HepG2 (cell line): ENCODE results near the gene GRIFIN. TPM values are rescaled to one million over a fixed set of nuclear protein-coding genes. Genes with fewer than 3 reads are reported as not detected.

Source experiments
- ATAC-seq: fragments of 200-7000 bp; cut with Tn5 transposase; 3 replicates; pipeline ENCODE4 v1.9.1; 2020; ENCODE audit warnings: mild to moderate bottlenecking, moderate library complexity
- BruUV-seq: library from RNA; stranded (reverse); fragments of 400-500 nt; replicated peaks from 2 replicates; lab custom pipeline; 2021; lab: Mats Ljungman, UMichigan
- CTCF ChIA-PET: fragments of 300-600 bp; formaldehyde crosslinking; extraction: SDS; loops from one replicate; lab custom pipeline; 2021; ENCODE audit warnings: low total read pairs, inconsistent platforms, low intra/inter-chr PET ratio; lab: Yijun Ruan, JAX
- POLR2A ChIA-PET: fragments of 350-600 bp; sonication (Branson Sonifier 250); formaldehyde crosslinking; loops from one replicate; lab custom pipeline; 2020; ENCODE audit warnings: antibody characterized with exemption, inconsistent platforms; lab: Yijun Ruan, JAX
- DNase-seq: peaks from one replicate; pipeline ENCODE4 v3.0.0-alpha.2; 2015; ENCODE audit warnings: low spot score
- FAIRE-seq: peaks from 3 replicates; lab custom pipeline; 2011; peaks lifted over from hg19 to GRCh38; lab: Jason Lieb, UNC
- H2AFZ ChIP-seq: one replicate; pipeline ENCODE4 v1.6.1; 2011; ENCODE audit warnings: low read length, inconsistent platforms
- H3K27ac ChIP-seq: fragments of 300-600 bp; 3 replicates; pipeline ENCODE4 v1.8.0; 2011; ENCODE audit warnings: mixed run types, mild to moderate bottlenecking, mixed read lengths, low read length, inconsistent platforms; ENCODE audit not compliant: insufficient read depth; ENCODE audit errors: extremely low read length
- H3K27me3 ChIP-seq, 2 experiments: fragments of 200-600 bp in 1 of 2; 2 replicates in 1 of 2; 3 replicates in 1 of 2; pipeline versions ENCODE4 v1.6.0 to v1.8.0; 2011; ENCODE audit warnings: low read length in 2 of 2, mild to moderate bottlenecking in 2 of 2, moderate library complexity in 2 of 2, inconsistent platforms in 1 of 2; ENCODE audit not compliant: insufficient read depth in 2 of 2, control insufficient read depth in 1 of 2
- H3K36me3 ChIP-seq, 2 experiments: fragments of 200-600 bp in 1 of 2; replicated peaks in 1 of 2; 2 replicates in 1 of 2; 3 replicates in 1 of 2; pipeline versions ENCODE4 v1.5.1 to v1.8.0; 2011; ENCODE audit warnings: low read length in 2 of 2, inconsistent platforms in 1 of 2; ENCODE audit not compliant: insufficient read depth in 2 of 2, control insufficient read depth in 1 of 2
- H3K4me1 ChIP-seq: 2 replicates; pipeline ENCODE4 v1.5.1; 2012; ENCODE audit warnings: low read length, inconsistent platforms; ENCODE audit not compliant: insufficient read depth
- H3K4me2 ChIP-seq: 2 replicates; pipeline ENCODE4 v1.6.0; 2011; ENCODE audit warnings: low read depth, low read length, inconsistent platforms
- H3K4me3 ChIP-seq, 3 experiments: fragments of 200-600 bp in 1 of 3; sonication (generic), shearing (Covaris generic) in 1 of 3; replicated peaks in 1 of 3; 2 replicates each; pipeline ENCODE4 v1.5.1; 2011 to 2016; ENCODE audit warnings: low read length in 3 of 3, inconsistent platforms in 2 of 3, low read depth in 2 of 3, mild to moderate bottlenecking in 2 of 3, control low read depth in 1 of 3, mixed read lengths in 1 of 3; ENCODE audit not compliant: insufficient read depth in 1 of 3
- H3K79me2 ChIP-seq: one replicate; pipeline ENCODE4 v1.6.1; 2011; ENCODE audit warnings: low read length, inconsistent platforms; ENCODE audit not compliant: insufficient read depth
- H3K9ac ChIP-seq: 2 replicates; pipeline ENCODE4 v1.6.0; 2011; ENCODE audit warnings: mild to moderate bottlenecking, low read depth, low read length, inconsistent platforms; ENCODE audit not compliant: insufficient read depth
- H3K9me3 ChIP-seq: 2 replicates; pipeline ENCODE4 v1.5.1; 2012; ENCODE audit warnings: mild to moderate bottlenecking, low read length
- H4K20me1 ChIP-seq: 2 replicates; pipeline ENCODE4 v1.6.0; 2011; ENCODE audit warnings: inconsistent platforms, mild to moderate bottlenecking, low read length, moderate library complexity; ENCODE audit not compliant: insufficient read depth
- CBX2 ChIP-seq, 2 experiments: fragments of 200-600 bp in 1 of 2; sonication (generic); formaldehyde crosslinking in 1 of 2; IDR thresholded peaks; 2 replicates each; pipeline versions ENCODE4 v1.7.0 to v1.8.1; 2018 to 2022; ENCODE audit warnings: low read depth in 2 of 2, low read length in 1 of 2, mild to moderate bottlenecking in 1 of 2, missing genetic modification reagents in 1 of 2
- CHCHD3 ChIP-seq: sonication (generic); formaldehyde crosslinking; IDR thresholded peaks from 2 replicates; pipeline ENCODE4 v1.8.0; 2022; ENCODE audit warnings: mild to moderate bottlenecking, missing genetic modification reagents, moderate library complexity
- MLX ChIP-seq: IDR thresholded peaks from 2 replicates; pipeline ENCODE4 v1.6.1; 2016
- POLR2AphosphoS2 ChIP-seq: IDR thresholded peaks from 2 replicates; pipeline ENCODE4 v1.6.1; 2011; ENCODE audit warnings: low read depth, low read length, improper control_type of control experiment
- RFXAP ChIP-seq: sonication (generic); formaldehyde crosslinking; IDR thresholded peaks from 2 replicates; pipeline ENCODE4 v1.4.0; 2020; ENCODE audit warnings: missing genetic modification reagents, borderline replicate concordance
- SP1 ChIP-seq, 2 experiments: fragments of 450-650 bp in 1 of 2; sonication (generic) in 1 of 2; formaldehyde crosslinking in 1 of 2; IDR thresholded peaks; 2 replicates each; pipeline versions ENCODE4 v1.4.0 to v1.6.1; 2016 to 2020; ENCODE audit warnings: missing genetic modification reagents in 1 of 2
- SP4 ChIP-seq: sonication (generic); formaldehyde crosslinking; IDR thresholded peaks from 2 replicates; pipeline ENCODE4 v1.8.1; 2023; ENCODE audit warnings: mild to moderate bottlenecking, missing genetic modification reagents
- ZKSCAN5 ChIP-seq: sonication (generic); formaldehyde crosslinking; IDR thresholded peaks from 2 replicates; pipeline ENCODE4 v1.5.1; 2020; ENCODE audit warnings: mild to moderate bottlenecking, missing genetic modification reagents
- ZNF230 ChIP-seq: sonication (generic); formaldehyde crosslinking; IDR thresholded peaks from 2 replicates; pipeline ENCODE4 v1.4.0; 2020; ENCODE audit warnings: mild to moderate bottlenecking, missing genetic modification reagents
- ZNF280D ChIP-seq: sonication (generic); formaldehyde crosslinking; IDR thresholded peaks from 2 replicates; pipeline ENCODE4 v1.5.1; 2020; ENCODE audit warnings: mild to moderate bottlenecking, missing genetic modification reagents
- WGBS: methylation state at CpG from one replicate; pipeline ENCODE4 v1.1.6; 2017; ENCODE audit warnings: low lambda C conversion rate; 5-methylcytosine and 5-hydroxymethylcytosine counted together
- in situ Hi-C: cut with HindIII; loops from 2 replicates; pipeline ENCODE4 v1.10.0; 2017; ENCODE audit warnings: low pct_unique_long_range_greater_than_20kb; ENCODE audit not compliant: extremely low pct_ligation_motif_present
- intact Hi-C: fragments of 100-400 bp; cut with micrococcal nuclease; formaldehyde crosslinking; loops from one replicate; pipeline ENCODE4 v1.10.0; 2022; ENCODE audit not compliant: unreplicated experiment
- polyA plus RNA-seq, 8 experiments: library from polyadenylated mRNA; depleted of rRNA in 3 of 8; stranded (reverse) in 7 of 8; unstranded in 1 of 8; fragments of >200 nt; fragmentation: Illumina TruSeq in 4 of 8; extraction: Trizol in 4 of 8; gene quantifications; 2 replicates each; pipeline versions ENCODE4 v1.2.1 to v1.2.3, GENCODE V29; 2011 to 2016; ENCODE audit warnings: low read depth in 4 of 8, missing spikeins in 1 of 8, mixed read lengths in 1 of 8; ENCODE audit not compliant: insufficient read depth in 1 of 8
- total RNA-seq, 5 experiments: library from RNA; depleted of rRNA; stranded (reverse); fragments of >200 nt; fragmentation: Illumina TruSeq; extraction: Trizol; gene quantifications; 2 replicates each; pipeline ENCODE4 v1.2.3, GENCODE V29; 2016; ENCODE audit warnings: low read depth in 1 of 5
- TF ChIP-seq, protein P1 (sequence below): sonication (generic); formaldehyde crosslinking; IDR thresholded peaks from 2 replicates; pipeline ENCODE4 v1.8.0; 2022; ENCODE audit warnings: missing genetic modification reagents, low read depth, mild to moderate bottlenecking, borderline replicate concordance
- TF ChIP-seq, protein P2 (sequence below): sonication (generic); formaldehyde crosslinking; IDR thresholded peaks from 2 replicates; pipeline ENCODE4 v1.8.0; 2022; ENCODE audit warnings: missing genetic modification reagents, mild to moderate bottlenecking, borderline replicate concordance

GRIFIN gene
- total and polyA plus RNA-seq, 2 of the 13 experiments (the other 11 are each of a cell fraction or from before 2014, with no cell fraction given): not detected

GRCh38 chr7:2492038-2492437 lies 15.8 kb upstream of the GRIFIN start:
- intact Hi-C loops (no loop called here), in situ Hi-C loops (no loop called here)
- CTCF ChIA-PET: no interaction called here
- 15% methylated on average over 2 of the region's 2 CpGs for WGBS
- H3K27me3 ChIP-seq: peaks cover 17 to 44% of the 10 kb centered on the region in 2 experiments
- no peak for TF ChIP-seq CHCHD3
- TF ChIP-seq, protein P1, sequence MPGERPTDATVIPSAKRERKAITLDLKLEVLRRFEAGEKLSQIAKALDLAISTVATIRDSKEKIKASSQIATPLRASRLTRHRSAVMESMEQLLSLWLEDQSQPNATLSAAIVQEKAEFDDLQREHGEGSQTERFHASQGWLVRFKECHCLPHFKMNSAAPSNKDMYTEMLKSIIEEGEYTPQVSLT: no peak
- no peak for TF ChIP-seq SP4 (CRISPR knock-in tag)
- no peak for TF ChIP-seq ZNF230
- no peak for TF ChIP-seq ZNF280D (CRISPR knock-in tag)
- TF ChIP-seq, protein P2, sequence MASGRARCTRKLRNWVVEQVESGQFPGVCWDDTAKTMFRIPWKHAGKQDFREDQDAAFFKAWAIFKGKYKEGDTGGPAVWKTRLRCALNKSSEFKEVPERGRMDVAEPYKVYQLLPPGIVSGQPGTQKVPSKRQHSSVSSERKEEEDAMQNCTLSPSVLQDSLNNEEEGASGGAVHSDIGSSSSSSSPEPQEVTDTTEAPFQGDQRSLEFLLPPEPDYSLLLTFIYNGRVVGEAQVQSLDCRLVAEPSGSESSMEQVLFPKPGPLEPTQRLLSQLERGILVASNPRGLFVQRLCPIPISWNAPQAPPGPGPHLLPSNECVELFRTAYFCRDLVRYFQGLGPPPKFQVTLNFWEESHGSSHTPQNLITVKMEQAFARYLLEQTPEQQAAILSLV (CRISPR knock-in tag): no peak
- TF ChIP-seq MLX (CRISPR knock-in tag): no peak
- no peak for TF ChIP-seq SP1 (IDR thresholded peaks at IDR 0.05)
- no peak for TF ChIP-seq SP1 (CRISPR knock-in tag; IDR thresholded peaks at IDR 0.05)
- no peak for TF ChIP-seq CBX2 (IDR thresholded peaks at IDR 0.05; ENCODE audit: low read depth, low read length)
- no peak for TF ChIP-seq CBX2 (CRISPR knock-in tag; IDR thresholded peaks at IDR 0.05; ENCODE audit: low read depth)
- TF ChIP-seq RFXAP (CRISPR knock-in tag): no peak
- TF ChIP-seq POLR2AphosphoS2: no peak
- TF ChIP-seq ZKSCAN5 (CRISPR knock-in tag): no peak
- POLR2A ChIA-PET: no interaction called here
- no peaks in the 10 kb centered on the region for H3K4me1 ChIP-seq
- H3K9me3 ChIP-seq: no peaks in the 10 kb centered on the region
- no peak overlapping the region for H3K27ac ChIP-seq
- ATAC-seq (no peak), DNase-seq (no peak), FAIRE-seq (no peak)
- no peak overlapping the region for H3K4me3 ChIP-seq
- BruUV-seq: no TSS peak
- no peak overlapping the region for H2AFZ ChIP-seq
- no peaks in the 10 kb centered on the region for H4K20me1 ChIP-seq
- H3K36me3 ChIP-seq: no peaks in the 10 kb centered on the region
- H3K79me2 ChIP-seq: no peaks in the 10 kb centered on the region
- H3K9ac ChIP-seq: no peak overlapping the region
- H3K4me2 ChIP-seq: no peak overlapping the region
